ENCODE measurements around the gene LYAR.

DNA sequence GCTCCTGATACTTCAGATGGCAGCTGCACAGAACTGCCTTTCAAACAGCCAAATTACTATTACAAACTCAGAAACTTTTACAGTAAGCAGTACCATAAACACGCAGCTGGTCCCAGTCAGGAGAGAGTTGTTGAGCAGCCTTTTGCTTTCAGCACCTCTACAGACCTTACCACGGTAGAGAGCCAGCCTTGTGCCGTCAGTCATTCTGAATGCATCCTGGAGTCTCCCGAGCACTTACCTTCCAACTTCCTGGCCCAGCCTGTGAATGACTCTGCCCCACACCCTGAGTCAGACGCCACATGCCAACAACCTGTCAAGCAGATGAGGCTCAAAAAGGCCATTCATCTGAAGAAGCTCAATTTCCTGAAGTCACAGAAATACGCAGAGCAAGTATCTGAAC, 12.5 kb upstream of the LYAR start:
- no peak for TF ChIP-seq CTCF (IDR thresholded peaks at IDR 0.05)
- TF ChIP-seq POLR2A (IDR thresholded peaks at IDR 0.05): no peak
